Adrenal gland (tissue), 12 donors: Measurements from ENCODE around the gene OR4C45. TPM values are rescaled to one million over a fixed set of nuclear protein-coding genes. Genes with fewer than 3 reads are reported as not detected.
"Not testable (repeated sequence)": the region's sequence is repeated elsewhere in the genome, so short reads cannot be mapped to it uniquely, and the experiment has no call there.

Experiments
- DNase-seq, 7 donors: peaks; one replicate each; pipeline ENCODE4 v3.0.0-alpha.2; 2019 to 2020
- H3K27ac ChIP-seq, 5 donors: fragments of 200-600 bp; sonication (generic) in 4 of 5; 1 replicate in 3 of 5; 2 replicates in 2 of 5; pipeline versions ENCODE4 v1.5.1 to v1.8.0; 2016 to 2020; ENCODE audit warnings: mild to moderate bottlenecking in 1 of 5
- H3K27me3 ChIP-seq: fragments of 200-600 bp; 2 replicates; pipeline ENCODE4 v1.8.0; 2021
- H3K36me3 ChIP-seq, 2 donors: fragments of 200-600 bp; replicated peaks in 1 of 2; 1 replicate in 1 of 2; 2 replicates in 1 of 2; pipeline versions ENCODE4 v1.5.1 to v1.8.0; 2018 to 2022
- H3K4me1 ChIP-seq, 2 donors: fragments of 200-600 bp; replicated peaks in 1 of 2; 1 replicate in 1 of 2; 2 replicates in 1 of 2; pipeline versions ENCODE4 v1.5.1 to v1.8.0; 2018 to 2021
- H3K4me3 ChIP-seq, 4 donors: fragments of 200-600 bp; sonication (generic) in 3 of 4; one replicate each; pipeline ENCODE4 v1.5.1; 2016 to 2018
- H3K9me3 ChIP-seq, 3 donors: fragments of 200-600 bp; sonication (generic) in 1 of 3; replicated peaks in 1 of 3; 1 replicate in 2 of 3; 2 replicates in 1 of 3; pipeline versions ENCODE4 v1.5.1 to v1.8.0; 2016 to 2021
- CTCF ChIP-seq, 6 experiments: fragments of 450-650 bp in 4 of 6; fragments of 200-600 bp in 2 of 6; sonication (generic) in 1 of 6; IDR thresholded peaks; 1 replicate in 5 of 6; 2 replicates in 1 of 6; pipeline versions ENCODE4 v1.5.1 to v1.8.0; 2016 to 2021; ENCODE audit warnings: antibody characterized with exemption in 6 of 6, mild to moderate bottlenecking in 2 of 6, moderate library complexity in 1 of 6
- POLR2A ChIP-seq, 2 donors: fragments of 450-650 bp; IDR thresholded peaks; one replicate each; pipeline ENCODE4 v1.6.1; 2017; ENCODE audit warnings: antibody characterized with exemption in 2 of 2, mild to moderate bottlenecking in 2 of 2, moderate library complexity in 1 of 2
- WGBS, 4 donors: extraction: QIAGEN DNeasy Blood & Tissue Kit in 2 of 4; methylation state at CpG; one replicate each; pipeline versions ENCODE4 v1.1.5 to v1.1.7; 2013 to 2017; 5-methylcytosine and 5-hydroxymethylcytosine counted together
- intact Hi-C, 2 donors: fragments of 100-400 bp; cut with DNase I; formaldehyde crosslinking; loops; one replicate each; pipeline versions ENCODE4 v1.14.1 to v1.15.0; 2022 to 2023
- polyA plus RNA-seq, 3 donors: library from polyadenylated mRNA; stranded (reverse); fragments of 200-250 nt in 2 of 3; fragments of 350-450 nt in 1 of 3; fragmentation: Illumina TruSeq in 1 of 3; extraction: RNeasy Lipid Tissue Mini Kit (QIAGEN cat#74804) in 1 of 3; gene quantifications; one replicate each; pipeline ENCODE4 v1.2.3, GENCODE V29; 2013 to 2014
- total RNA-seq, 9 donors: library from RNA; depleted of rRNA in 4 of 9; stranded (reverse); fragments of >200 nt in 4 of 9; fragments of 120-200 nt in 1 of 9; fragmentation: NEBNext Ultra II Directional in 1 of 9; extraction: Animal tissue kit (Norgen Biotek cat#: 25700) in 1 of 9; gene quantifications; one replicate each; pipeline versions ENCODE4 v1.1.0 to v1.2.4, GENCODE V29; 2013 to 2023
- donor health status: healthy with polysubstance abuse.
- donor health status: Bipolar disorder and iron deficiency.
- donor health status: DM: yes; HTN: yes; CAD: no.
- donor health status: DM: no; HTN: no; CAD: no.
- donor health status: DM: no; HTN: no; CAD: no.
- donor health status: DM: yes; HTN: yes; CAD: no.

OR4C45 gene
- total and polyA plus RNA-seq, 12 donors, result not detected

DNA sequence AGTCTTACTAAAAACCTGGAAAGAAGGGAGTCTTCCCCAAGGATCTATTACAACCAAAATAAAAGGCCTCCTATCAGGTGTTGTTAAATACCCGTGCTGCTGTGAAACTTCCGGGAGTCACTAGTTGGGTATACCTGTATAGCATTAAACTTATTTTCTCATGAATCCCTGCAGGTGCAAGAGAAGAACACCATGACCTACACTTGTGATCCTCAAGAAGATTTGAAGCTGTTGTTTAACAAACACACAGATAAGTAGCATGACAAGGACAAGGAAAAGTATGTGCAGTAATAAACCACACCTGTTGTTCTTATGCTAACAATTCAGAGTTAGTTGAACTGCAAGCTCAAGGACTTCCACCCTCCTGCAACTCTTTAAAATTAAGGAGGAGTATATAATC, 12.0 kb downstream of the OR4C45 start:
- intact Hi-C loops, result no loop called here
- Histone ChIP-seq H3K4me3 (no peak overlapping the region), H3K36me3 (no peaks in the 10 kb centered on the region), H3K27ac (no peak overlapping the region), H3K4me1 (no peaks in the 10 kb centered on the region), H3K27me3 (no peaks in the 10 kb centered on the region), H3K9me3 (no peaks in the 10 kb centered on the region)
- TF ChIP-seq POLR2A (IDR thresholded peaks at IDR 0.05) (no peak), CTCF (IDR thresholded peaks at IDR 0.05) (no peak)
- 76 to 93% (median 85%) methylated on average over 2 of the region's 2 CpGs for WGBS, 4 donors
- no peak for DNase-seq

DNA sequence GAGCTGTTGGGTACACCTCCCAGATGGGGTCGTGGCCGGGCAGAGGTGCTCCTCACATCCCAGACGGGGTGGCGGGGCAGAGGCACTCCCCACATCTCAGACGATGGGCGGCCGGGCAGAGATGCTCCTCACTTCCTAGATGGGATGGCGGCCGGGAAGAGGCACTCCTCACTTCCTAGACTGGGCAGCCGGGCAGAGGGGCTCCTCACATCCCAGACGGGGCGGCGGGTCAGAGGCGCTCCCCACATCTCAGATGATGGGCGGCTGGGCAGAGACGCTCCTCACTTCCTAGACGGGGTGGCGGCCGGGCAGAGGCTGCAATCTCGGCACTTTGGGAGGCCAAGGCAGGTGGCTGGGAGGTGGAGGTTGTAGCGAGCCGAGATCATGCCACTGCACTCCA, 30.4 kb downstream of the OR4C45 start:
- 82 to 88% (median 87%) methylated on average over 11 to 22 of the region's 22 CpGs for whole genome bisulfite sequencing, 4 donors
- H3K4me3 ChIP-seq, intact Hi-C loops, H3K27ac ChIP-seq, H3K36me3 ChIP-seq, H3K4me1 ChIP-seq, H3K9me3 ChIP-seq, DNase-seq, H3K27me3 ChIP-seq: not testable (repeated sequence)

DNA sequence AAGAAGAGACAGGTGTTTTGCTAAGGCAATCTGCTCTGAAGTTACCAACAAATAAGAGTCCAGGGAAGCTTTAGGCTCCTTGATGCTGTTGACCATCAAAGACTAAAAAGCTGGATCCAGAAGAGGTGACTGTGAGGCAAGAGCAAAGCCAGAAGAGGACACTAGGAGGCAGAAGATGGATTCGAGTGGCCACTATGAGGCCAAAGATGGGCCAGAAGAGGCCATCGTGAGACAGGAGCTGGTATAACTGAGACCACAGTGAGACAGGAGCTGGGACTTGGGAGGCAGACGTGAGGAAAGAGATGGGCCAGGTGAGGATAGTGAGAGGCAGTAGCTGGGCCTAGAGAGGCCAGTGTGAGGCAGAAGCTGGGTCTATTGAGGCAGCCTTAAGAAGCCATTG, 37.7 kb downstream of the OR4C45 start:
- no peak overlapping the region for H3K4me3 ChIP-seq
- intact Hi-C loops, result no loop called here
- no peaks in the 10 kb centered on the region for H3K4me1 ChIP-seq
- H3K27ac ChIP-seq, result no peak overlapping the region
- TF ChIP-seq POLR2A (IDR thresholded peaks at IDR 0.05) (no peak), CTCF (IDR thresholded peaks at IDR 0.05) (no peak)
- WGBS, 4 donors, result 39 to 56% (median 45%) methylated on average over 3 of the region's 3 CpGs
- no peaks in the 10 kb centered on the region for H3K27me3 ChIP-seq
- DNase-seq, result no peak
- no peaks in the 10 kb centered on the region for H3K9me3 ChIP-seq
- no peaks in the 10 kb centered on the region for H3K36me3 ChIP-seq

- no peak for TF ChIP-seq POLR2A (IDR thresholded peaks at IDR 0.05)
- no peak for TF ChIP-seq CTCF (IDR thresholded peaks at IDR 0.05)
- H3K9me3 ChIP-seq, result no peaks in the 10 kb centered on the region
- H3K27me3 ChIP-seq, result no peaks in the 10 kb centered on the region
- no peaks in the 10 kb centered on the region for H3K4me1 ChIP-seq
- 67 to 80% (median 69%) methylated on average over 9 of the region's 9 CpGs for WGBS, 4 donors
- intact Hi-C loops, result no loop called here
- H3K36me3 ChIP-seq, result no peaks in the 10 kb centered on the region
- H3K4me3 ChIP-seq, result no peak overlapping the region
- H3K27ac ChIP-seq, result no peak overlapping the region
- no peak for DNase-seq
Observed at GRCh38 chr11:50071584-50072225, 39.0 kb downstream of the OR4C45 start.
